DND-41 (cell line): Measurements from ENCODE around the gene MEN1.

Experiments
- EZH2 ChIP-seq: IDR thresholded peaks from 3 replicates; pipeline ENCODE4 v1.6.1; 2012; ENCODE audit warnings: borderline replicate concordance, low read depth, mild to moderate bottlenecking, moderate library complexity, low read length, inconsistent platforms; ENCODE audit not compliant: severe bottlenecking
- TF ChIP-seq, protein P1 (sequence below): IDR thresholded peaks from 2 replicates; pipeline ENCODE4 v1.5.1; 2012; ENCODE audit warnings: borderline replicate concordance, low read length, moderate library complexity, mild to moderate bottlenecking; ENCODE audit not compliant: poor library complexity, severe bottlenecking; ENCODE audit errors: extremely low read depth

DNA sequence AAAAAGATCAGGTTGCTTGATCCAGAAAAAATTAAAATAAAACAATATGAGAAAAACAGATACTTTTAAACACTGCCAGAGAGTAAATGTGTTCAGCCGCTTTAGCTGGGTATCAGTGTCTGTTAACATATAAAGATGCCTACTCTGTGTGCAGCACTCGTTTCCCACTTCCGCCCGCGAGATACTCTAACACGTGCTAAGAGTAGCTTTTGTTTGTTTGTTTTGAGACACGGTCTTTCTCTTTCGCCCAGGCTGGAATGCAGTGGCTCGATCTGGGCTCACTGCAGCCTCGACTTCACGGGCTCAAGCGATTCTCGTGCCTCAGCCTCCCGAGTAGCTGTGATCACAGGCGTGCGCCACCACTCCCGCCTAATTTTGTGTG lies 531 bp upstream of the MEN1 start:
- TF ChIP-seq, protein P1, sequence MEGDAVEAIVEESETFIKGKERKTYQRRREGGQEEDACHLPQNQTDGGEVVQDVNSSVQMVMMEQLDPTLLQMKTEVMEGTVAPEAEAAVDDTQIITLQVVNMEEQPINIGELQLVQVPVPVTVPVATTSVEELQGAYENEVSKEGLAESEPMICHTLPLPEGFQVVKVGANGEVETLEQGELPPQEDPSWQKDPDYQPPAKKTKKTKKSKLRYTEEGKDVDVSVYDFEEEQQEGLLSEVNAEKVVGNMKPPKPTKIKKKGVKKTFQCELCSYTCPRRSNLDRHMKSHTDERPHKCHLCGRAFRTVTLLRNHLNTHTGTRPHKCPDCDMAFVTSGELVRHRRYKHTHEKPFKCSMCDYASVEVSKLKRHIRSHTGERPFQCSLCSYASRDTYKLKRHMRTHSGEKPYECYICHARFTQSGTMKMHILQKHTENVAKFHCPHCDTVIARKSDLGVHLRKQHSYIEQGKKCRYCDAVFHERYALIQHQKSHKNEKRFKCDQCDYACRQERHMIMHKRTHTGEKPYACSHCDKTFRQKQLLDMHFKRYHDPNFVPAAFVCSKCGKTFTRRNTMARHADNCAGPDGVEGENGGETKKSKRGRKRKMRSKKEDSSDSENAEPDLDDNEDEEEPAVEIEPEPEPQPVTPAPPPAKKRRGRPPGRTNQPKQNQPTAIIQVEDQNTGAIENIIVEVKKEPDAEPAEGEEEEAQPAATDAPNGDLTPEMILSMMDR, result no peak
- no peak for TF ChIP-seq EZH2
